ENCODE measurements around the gene RAB8B. TPM values are rescaled to one million over a fixed set of nuclear protein-coding genes. Genes with fewer than 3 reads are reported as not detected.

Gene RAB8B
- total and polyA plus RNA-seq, 9 of the 15 experiments (the other 6 are each of a cell fraction or from before 2014, with no cell fraction given) = 7.8 to 32.1 (median 24.2) TPM

- DNase-seq (ENCODE audit: extremely low read depth in 1 of 4, low spot score in 3 of 4) (no peak), ATAC-seq (no peak), FAIRE-seq (no peak)
- no peak for TF ChIP-seq CHD2 (IDR thresholded peaks at IDR 0.05; ENCODE audit: low read depth, low read length)
- no peak for TF ChIP-seq E2F4 (CRISPR knock-in tag; IDR thresholded peaks at IDR 0.05; ENCODE audit: low read depth)
- no peak for TF ChIP-seq PHF21A (IDR thresholded peaks at IDR 0.05; ENCODE audit: borderline replicate concordance, low read depth)
- TF ChIP-seq NR4A1 (CRISPR knock-in tag; IDR thresholded peaks at IDR 0.05) = no peak
- TF ChIP-seq NR4A1 (tag; IDR thresholded peaks at IDR 0.05) = no peak
- TF ChIP-seq ZNF407 (IDR thresholded peaks at IDR 0.05; ENCODE audit: low read depth) = no peak
- TF ChIP-seq BCOR (IDR thresholded peaks at IDR 0.05) = no peak
- no peak for TF ChIP-seq KDM4B (IDR thresholded peaks at IDR 0.05; ENCODE audit: borderline replicate concordance in 2 of 2, low read depth in 1 of 2)
- no peak for TF ChIP-seq ZNF444 (CRISPR knock-in tag; IDR thresholded peaks at IDR 0.05)
- TF ChIP-seq ZNF175 (CRISPR knock-in tag; IDR thresholded peaks at IDR 0.05; ENCODE audit: low read depth) = no peak
- TF ChIP-seq BRCA1 (IDR thresholded peaks at IDR 0.05) = no peak
- no peak for TF ChIP-seq BRCA1 (CRISPR knock-in tag; IDR thresholded peaks at IDR 0.05)
- TF ChIP-seq PML (IDR thresholded peaks at IDR 0.05; ENCODE audit: low read length) = no peak
- Histone ChIP-seq H3K4me3 (no peak overlapping the region), H3K4me2 (ENCODE audit: insufficient read depth, low read length) (no peak overlapping the region), H3K27ac (ENCODE audit: extremely low read depth, low read depth, low read length) (no peak overlapping the region), H3K9me1 (ENCODE audit: control insufficient read depth, insufficient read depth, low read length) (no peaks in the 10 kb centered on the region), H2AFZ (ENCODE audit: low read depth, low read length) (no peak overlapping the region), H3K9ac (ENCODE audit: insufficient read depth in 1 of 2, low read depth in 2 of 2, low read length in 2 of 2) (no peak overlapping the region), H3K9me3 (replicated peaks; ENCODE audit: control insufficient read depth, insufficient read depth, low read depth, low read length) (no peaks in the 10 kb centered on the region), H3K79me2 (ENCODE audit: control insufficient read depth, insufficient read depth, low read length) (no peaks in the 10 kb centered on the region), H3K36me3 (ENCODE audit: control insufficient read depth, insufficient read depth, low read length) (no peaks in the 10 kb centered on the region; the same call in 2 of the 3 replicates), H3K4me1 (replicated peaks in 1 of 2; ENCODE audit: control insufficient read depth in 2 of 2, insufficient read depth in 2 of 2, low read length in 2 of 2) (peaks cover 0 to 8% of the 10 kb centered on the region in 2 experiments; a peak in 3 of 5 replicates), H3K27me3 (ENCODE audit: control insufficient read depth in 2 of 2, insufficient read depth in 2 of 2, low read length in 2 of 2) (no peaks in the 10 kb centered on the region), H4K20me1 (replicated peaks; ENCODE audit: control insufficient read depth, insufficient read depth, low read length) (no peaks in the 10 kb centered on the region)
- POLR2A ChIA-PET = interaction anchor here (0.6 kb wide), 1 partner anchor 853 kb away, joined by 3 read pairs; no protein-coding TSS in a partner anchor
- no TSS peak for BruUV-seq (replicated peaks)
- CTCF ChIA-PET (ENCODE audit: low intra/inter-chr PET ratio) = interaction anchor here (0.6 kb wide), 1 partner anchor 499 kb away, joined by 3 read pairs; no protein-coding TSS in a partner anchor
- intact Hi-C loops (cut with micrococcal nuclease) = no loop called here
- in situ Hi-C loops (cut with MboI) = no loop called here
- WGBS (ENCODE audit: insufficient coverage, low coverage, missing lambda C conversion rate) = 80% methylated on average over 1 of the region's 1 CpG
Observed at GRCh38 chr15:63301088-63301487, 111.7 kb downstream of the RAB8B start.
